Activated T-cell treated with anti-CD3 and anti-CD28 coated beads, Interleukin-2, amount 50 U/mL, for 4 hours (primary cell): Measurements from ENCODE around the gene TMEM179. TPM values are rescaled to one million over a fixed set of nuclear protein-coding genes. Genes with fewer than 3 reads are reported as not detected.

Source experiments
- ATAC-seq, 2 donors: fragments of 200-7000 bp; cut with Tn5 transposase; one replicate each; pipeline ENCODE4 v1.10.0; 2021
- DNase-seq: peaks from one replicate; pipeline ENCODE4 v3.0.0-alpha.2; 2020
- H3K27me3 Mint-ChIP-seq: one replicate; pipeline ENCODE4 v1.8.0; 2021; ENCODE audit warnings: low read depth, mixed read lengths
- H3K36me3 Mint-ChIP-seq: one replicate; pipeline ENCODE4 v1.8.0; 2022; ENCODE audit warnings: mixed read lengths; ENCODE audit not compliant: insufficient read depth
- H3K4me1 Mint-ChIP-seq: one replicate; pipeline ENCODE4 v1.8.0; 2021; ENCODE audit warnings: low read depth, mixed read lengths
- H3K4me3 Mint-ChIP-seq: one replicate; pipeline ENCODE4 v1.8.0; 2021; ENCODE audit warnings: mild to moderate bottlenecking, moderate library complexity, mixed read lengths
- H3K9me3 Mint-ChIP-seq: one replicate; pipeline ENCODE4 v1.8.0; 2021; ENCODE audit warnings: mixed read lengths
- total RNA-seq, 3 donors: library from RNA; stranded (reverse); gene quantifications; one replicate each; pipeline ENCODE4 v1.2.1, GENCODE V29; 2021

Gene TMEM179
- total RNA-seq, 3 donors from 2014 or later, result not detected

GRCh38 chr14:104598039-104598909 is 6.3 kb downstream of the TMEM179 start:
- Mint-ChIP-seq H3K27me3 (peaks cover 33% of the 10 kb centered on the region), H3K9me3 (no peaks in the 10 kb centered on the region), H3K4me1 (no peaks in the 10 kb centered on the region), H3K4me3 (no peak overlapping the region), H3K36me3 (no peaks in the 10 kb centered on the region)
- no peak for DNase-seq
- ATAC-seq, result no peak

- H3K4me1 Mint-ChIP-seq, result no peaks in the 10 kb centered on the region
- DNase-seq (no peak), ATAC-seq (no peak)
- H3K27me3 Mint-ChIP-seq, result peaks cover 26% of the 10 kb centered on the region
- H3K36me3 Mint-ChIP-seq, result no peaks in the 10 kb centered on the region
- no peak overlapping the region for H3K4me3 Mint-ChIP-seq
- H3K9me3 Mint-ChIP-seq, result no peaks in the 10 kb centered on the region
Measured at GRCh38 chr14:104597576-104597975, 7.0 kb downstream of the TMEM179 start.

- Mint-ChIP-seq H3K4me3 (no peak overlapping the region), H3K36me3 (no peaks in the 10 kb centered on the region), H3K9me3 (no peaks in the 10 kb centered on the region), H3K27me3 (peaks cover 26% of the 10 kb centered on the region), H3K4me1 (no peaks in the 10 kb centered on the region)
- ATAC-seq, result no peak
- no peak for DNase-seq
Measured at GRCh38 chr14:104596927-104597351, 7.6 kb downstream of the TMEM179 start.

GRCh38 chr14:104596451-104596918 is 8.1 kb downstream of the TMEM179 start:
- Mint-ChIP-seq H3K27me3 (peaks cover 26% of the 10 kb centered on the region), H3K4me1 (no peaks in the 10 kb centered on the region), H3K9me3 (no peaks in the 10 kb centered on the region), H3K36me3 (no peaks in the 10 kb centered on the region), H3K4me3 (no peak overlapping the region)
- DNase-seq (no peak), ATAC-seq (no peak)

- H3K4me1 Mint-ChIP-seq, result no peaks in the 10 kb centered on the region
- H3K4me3 Mint-ChIP-seq, result no peak overlapping the region
- DNase-seq, result no peak
- ATAC-seq, result no peak
- H3K9me3 Mint-ChIP-seq, result no peaks in the 10 kb centered on the region
- H3K27me3 Mint-ChIP-seq, result peaks cover 26% of the 10 kb centered on the region
- no peaks in the 10 kb centered on the region for H3K36me3 Mint-ChIP-seq
Measured at GRCh38 chr14:104595911-104596450, 8.6 kb downstream of the TMEM179 start.

- H3K27me3 Mint-ChIP-seq, result peaks cover 21% of the 10 kb centered on the region
- no peaks in the 10 kb centered on the region for H3K36me3 Mint-ChIP-seq
Measured at GRCh38 chr14:104595116-104595675, 9.4 kb downstream of the TMEM179 start.

GRCh38 chr14:104594310-104595046 is 10.1 kb downstream of the TMEM179 start:
- no peaks in the 10 kb centered on the region for H3K9me3 Mint-ChIP-seq
- H3K4me1 Mint-ChIP-seq, result no peaks in the 10 kb centered on the region
- no peak overlapping the region for H3K4me3 Mint-ChIP-seq
- ATAC-seq (no peak), DNase-seq (no peak)
- peaks cover 20% of the 10 kb centered on the region for H3K27me3 Mint-ChIP-seq
- H3K36me3 Mint-ChIP-seq, result no peaks in the 10 kb centered on the region

More at GRCh38 chr14:104595116-104595675, 9.4 kb downstream of the TMEM179 start:
- DNase-seq, result no peak
- H3K9me3 Mint-ChIP-seq, result no peaks in the 10 kb centered on the region
- no peaks in the 10 kb centered on the region for H3K4me1 Mint-ChIP-seq
- no peak overlapping the region for H3K4me3 Mint-ChIP-seq
- ATAC-seq, result no peak

GRCh38 chr14:104593710-104594136 is 10.8 kb downstream of the TMEM179 start:
- ATAC-seq (no peak), DNase-seq (no peak)
- peaks cover 17% of the 10 kb centered on the region for H3K27me3 Mint-ChIP-seq
- H3K4me3 Mint-ChIP-seq, result no peak overlapping the region
- H3K9me3 Mint-ChIP-seq, result no peaks in the 10 kb centered on the region
- H3K4me1 Mint-ChIP-seq, result no peaks in the 10 kb centered on the region
- no peaks in the 10 kb centered on the region for H3K36me3 Mint-ChIP-seq

GRCh38 chr14:104593241-104593701 is 11.3 kb downstream of the TMEM179 start:
- peaks cover 17% of the 10 kb centered on the region for H3K27me3 Mint-ChIP-seq
- ATAC-seq, result no peak
- no peaks in the 10 kb centered on the region for H3K36me3 Mint-ChIP-seq
- no peak for DNase-seq
- H3K4me1 Mint-ChIP-seq, result no peaks in the 10 kb centered on the region
- no peaks in the 10 kb centered on the region for H3K9me3 Mint-ChIP-seq
- H3K4me3 Mint-ChIP-seq, result no peak overlapping the region

GRCh38 chr14:104592785-104593184 is 11.8 kb downstream of the TMEM179 start:
- H3K4me3 Mint-ChIP-seq, result no peak overlapping the region
- peaks cover 17% of the 10 kb centered on the region for H3K27me3 Mint-ChIP-seq
- no peaks in the 10 kb centered on the region for H3K36me3 Mint-ChIP-seq
- no peaks in the 10 kb centered on the region for H3K9me3 Mint-ChIP-seq
- H3K4me1 Mint-ChIP-seq, result no peaks in the 10 kb centered on the region
- DNase-seq (no peak), ATAC-seq (no peak)

GRCh38 chr14:104592292-104592672 is 12.3 kb downstream of the TMEM179 start:
- no peaks in the 10 kb centered on the region for H3K36me3 Mint-ChIP-seq
- no peak for ATAC-seq
- H3K4me1 Mint-ChIP-seq, result no peaks in the 10 kb centered on the region
- no peak overlapping the region for H3K4me3 Mint-ChIP-seq
- H3K27me3 Mint-ChIP-seq, result peaks cover 14% of the 10 kb centered on the region
- H3K9me3 Mint-ChIP-seq, result no peaks in the 10 kb centered on the region
- DNase-seq, result no peak

- Mint-ChIP-seq H3K36me3 (no peaks in the 10 kb centered on the region), H3K27me3 (peaks cover 14% of the 10 kb centered on the region), H3K4me1 (no peaks in the 10 kb centered on the region), H3K4me3 (no peak overlapping the region), H3K9me3 (no peaks in the 10 kb centered on the region)
- ATAC-seq (no peak), DNase-seq (no peak)
Measured at GRCh38 chr14:104591506-104592291, 12.9 kb downstream of the TMEM179 start.

GRCh38 chr14:104591031-104591430 is 13.5 kb downstream of the TMEM179 start:
- Mint-ChIP-seq H3K4me3 (no peak overlapping the region), H3K9me3 (no peaks in the 10 kb centered on the region), H3K4me1 (no peaks in the 10 kb centered on the region), H3K27me3 (peaks cover 10% of the 10 kb centered on the region), H3K36me3 (no peaks in the 10 kb centered on the region)
- ATAC-seq (no peak), DNase-seq (no peak)
